HepG2 (cell line): ENCODE results near the gene NDUFS2.

ENCODE experiments used
- ADNP ChIP-seq: sonication (generic); formaldehyde crosslinking; IDR thresholded peaks from 2 replicates; pipeline ENCODE4 v1.4.0; 2020; ENCODE audit warnings: missing genetic modification reagents
- EZH2 ChIP-seq: conservative IDR thresholded peaks from 2 replicates; pipeline ENCODE4 v1.6.1; 2012; ENCODE audit warnings: mild to moderate bottlenecking, low read depth, low read length, moderate library complexity
- RNF2 ChIP-seq: fragments of 450-650 bp; conservative IDR thresholded peaks from 2 replicates; pipeline ENCODE4 v1.6.1; 2016; ENCODE audit warnings: low read depth
- RXRA ChIP-seq: sonication (generic); formaldehyde crosslinking; IDR thresholded peaks from 2 replicates; pipeline ENCODE4 v1.5.1; 2020; ENCODE audit warnings: missing genetic modification reagents
- YY1 ChIP-seq: IDR thresholded peaks from 2 replicates; pipeline ENCODE4 v1.6.1; 2011; ENCODE audit warnings: low read length, low read depth, moderate library complexity, mild to moderate bottlenecking; ENCODE audit not compliant: insufficient read depth, insufficient replicate concordance
- ZFP1 ChIP-seq: IDR thresholded peaks from 2 replicates; pipeline ENCODE4 v1.6.1; 2016
- ZNF549 ChIP-seq: sonication (generic); formaldehyde crosslinking; IDR thresholded peaks from 2 replicates; pipeline ENCODE4 v1.5.0; 2020; ENCODE audit warnings: missing genetic modification reagents
- ZNF644 ChIP-seq: IDR thresholded peaks from 2 replicates; pipeline ENCODE4 v1.6.1; 2016; ENCODE audit warnings: low read depth
- TF ChIP-seq, protein P1 (sequence below): IDR thresholded peaks from 2 replicates; pipeline ENCODE4 v1.6.1; 2016; ENCODE audit warnings: missing compliant biosample characterization, missing genetic modification reagents, borderline replicate concordance

DNA sequence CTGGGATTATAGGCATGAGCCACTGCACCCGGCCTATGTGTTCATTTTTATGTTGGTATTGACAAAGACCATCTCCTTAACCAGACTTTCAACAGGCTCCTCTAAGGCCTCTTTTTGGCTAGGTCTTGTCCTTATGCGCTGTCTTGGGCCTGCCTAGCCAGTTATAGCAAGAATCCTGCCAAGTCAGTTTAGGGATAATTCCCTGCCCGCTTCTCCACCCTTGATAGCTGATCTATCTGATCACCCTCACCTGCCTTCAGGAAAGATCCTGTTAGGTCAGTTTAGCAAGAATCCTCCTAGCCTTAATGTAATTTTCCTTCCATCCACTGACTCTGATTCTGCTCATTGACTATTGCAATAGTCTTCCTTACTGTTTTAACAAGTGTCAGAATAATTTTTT, 22.5 kb upstream of the NDUFS2 start:
- TF ChIP-seq RNF2, result no peak
- TF ChIP-seq ADNP (CRISPR knock-in tag), result no peak
- TF ChIP-seq ZFP1 (CRISPR knock-in tag), result no peak
- TF ChIP-seq ZNF644 (CRISPR knock-in tag), result no peak
- TF ChIP-seq YY1, result no peak
- TF ChIP-seq RXRA, result no peak
- no peak for TF ChIP-seq EZH2
- TF ChIP-seq ZNF549, result no peak
- TF ChIP-seq, protein P1, sequence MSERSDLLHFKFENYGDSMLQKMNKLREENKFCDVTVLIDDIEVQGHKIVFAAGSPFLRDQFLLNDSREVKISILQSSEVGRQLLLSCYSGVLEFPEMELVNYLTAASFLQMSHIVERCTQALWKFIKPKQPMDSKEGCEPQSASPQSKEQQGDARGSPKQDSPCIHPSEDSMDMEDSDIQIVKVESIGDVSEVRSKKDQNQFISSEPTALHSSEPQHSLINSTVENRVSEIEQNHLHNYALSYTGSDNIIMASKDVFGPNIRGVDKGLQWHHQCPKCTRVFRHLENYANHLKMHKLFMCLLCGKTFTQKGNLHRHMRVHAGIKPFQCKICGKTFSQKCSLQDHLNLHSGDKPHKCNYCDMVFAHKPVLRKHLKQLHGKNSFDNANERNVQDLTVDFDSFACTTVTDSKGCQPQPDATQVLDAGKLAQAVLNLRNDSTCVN (CRISPR knock-in tag), result no peak
